Adipose tissue (tissue), 3 donors: ENCODE data around the gene ACACB. TPM values are rescaled to one million over a fixed set of nuclear protein-coding genes. Genes with fewer than 3 reads are reported as not detected.

ENCODE experiments used
- H3K27ac ChIP-seq: one replicate; pipeline ENCODE4 v1.5.1; 2013; ENCODE audit warnings: low read depth, low read length
- WGBS, 3 donors: extraction: QIAGEN DNeasy Blood & Tissue Kit; methylation state at CpG; one replicate each; pipeline ENCODE4 v1.1.7; 2013; 5-methylcytosine and 5-hydroxymethylcytosine counted together
- polyA plus RNA-seq, 3 donors: library from polyadenylated mRNA; stranded (reverse); fragments of 200-250 nt; gene quantifications; one replicate each; pipeline ENCODE4 v1.2.3, GENCODE V29; 2013
- donor health status: healthy with polysubstance abuse.
- donor health status: Bipolar disorder and iron deficiency.
- donor health status: healthy.

Gene ACACB
- polyA plus RNA-seq, 3 donors, result 61.3 to 539 (median 237) TPM

- WGBS, 3 donors, result 78 to 84% (median 84%) methylated on average over 12 to 13 of the region's 13 CpGs
- H3K27ac ChIP-seq, result no peak overlapping the region
Observed at GRCh38 chr12:109295764-109296425, 179.5 kb downstream of the ACACB start.

GRCh38 chr12:109296431-109296830 is 180.0 kb downstream of the ACACB start:
- 50 to 83% (median 70%) methylated on average over 3 of the region's 3 CpGs for WGBS, 3 donors
- no peak overlapping the region for H3K27ac ChIP-seq

- 87 to 94% (median 92%) methylated on average over 7 of the region's 7 CpGs for WGBS, 3 donors
- H3K27ac ChIP-seq, result no peak overlapping the region
Observed at GRCh38 chr12:109299849-109300248, 183.5 kb downstream of the ACACB start.

DNA sequence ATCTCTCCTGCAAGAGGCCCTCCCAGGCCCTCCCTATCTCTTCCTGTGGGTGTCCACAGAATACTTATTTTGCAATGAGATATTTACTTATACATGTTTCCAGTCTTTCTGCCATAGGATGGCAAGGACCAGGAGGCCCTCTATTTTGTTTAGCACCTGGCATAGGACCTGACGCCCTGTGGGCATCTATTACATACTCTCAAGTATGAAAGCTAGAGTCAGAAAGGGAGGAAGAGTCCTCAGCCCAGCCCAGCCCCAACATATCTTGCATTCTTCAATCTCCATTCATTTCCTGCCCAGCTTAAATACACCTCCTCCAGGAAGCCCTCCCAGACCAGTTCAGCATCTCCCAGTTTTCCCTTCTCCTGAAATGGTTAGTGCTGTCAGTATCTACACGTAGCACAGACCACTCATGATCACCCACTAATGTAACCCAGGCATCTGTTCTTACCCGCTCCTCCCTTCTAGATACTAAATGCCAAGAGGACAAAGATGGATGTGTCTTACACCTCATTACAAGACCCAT is 185.3 kb downstream of the ACACB start:
- WGBS, 3 donors, result 75 to 79% (median 77%) methylated on average over 3 of the region's 3 CpGs
- H3K27ac ChIP-seq, result no peak overlapping the region

DNA sequence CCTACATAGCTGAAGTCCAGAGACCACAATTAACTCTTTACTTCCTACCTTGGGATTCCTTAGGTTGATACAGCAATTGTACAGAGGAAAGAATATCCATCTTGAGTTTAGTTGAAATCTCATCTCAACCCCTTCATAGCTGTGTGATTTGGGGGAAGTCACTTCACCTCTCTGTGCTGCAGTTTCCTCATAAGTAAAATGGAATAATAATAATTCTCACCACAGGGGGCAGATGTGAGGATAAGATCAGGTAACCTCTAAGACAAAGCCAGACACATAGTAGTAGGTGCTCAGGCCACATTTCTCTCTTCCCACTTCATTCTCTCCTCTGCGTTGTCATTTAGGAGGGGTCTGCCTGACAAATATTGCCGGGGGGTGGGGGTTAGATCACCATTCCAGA is 186.0 kb downstream of the ACACB start:
- H3K27ac ChIP-seq, result no peak overlapping the region
- 38 to 80% (median 60%) methylated on average over 2 of the region's 2 CpGs for WGBS, 3 donors

GRCh38 chr12:109302770-109303169 is 186.4 kb downstream of the ACACB start:
- 59 to 86% (median 81%) methylated on average over 5 of the region's 5 CpGs for WGBS, 3 donors
- no peak overlapping the region for H3K27ac ChIP-seq

DNA sequence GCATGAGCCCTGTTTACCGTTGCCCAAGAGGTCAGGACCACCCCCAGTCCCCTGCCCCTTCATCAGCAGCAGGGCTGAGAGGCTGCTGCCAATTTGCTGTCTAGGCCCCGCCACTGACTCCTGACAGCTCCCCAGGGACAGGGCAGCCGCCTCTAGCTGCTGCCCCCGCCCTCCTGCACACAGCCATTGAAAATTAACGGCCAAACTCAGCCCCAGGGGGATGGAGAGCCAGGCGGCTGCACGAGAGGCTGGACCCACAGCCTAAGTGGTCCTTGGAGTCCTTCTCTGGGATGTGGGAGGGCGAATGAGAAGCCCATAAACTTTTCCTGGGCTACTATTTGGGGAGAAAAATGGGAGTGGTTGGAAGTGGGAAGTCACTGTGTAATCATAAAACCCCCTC is 188.1 kb downstream of the ACACB start:
- no peak overlapping the region for H3K27ac ChIP-seq
- WGBS, 3 donors, result 36 to 51% (median 43%) methylated on average over 8 of the region's 8 CpGs

DNA sequence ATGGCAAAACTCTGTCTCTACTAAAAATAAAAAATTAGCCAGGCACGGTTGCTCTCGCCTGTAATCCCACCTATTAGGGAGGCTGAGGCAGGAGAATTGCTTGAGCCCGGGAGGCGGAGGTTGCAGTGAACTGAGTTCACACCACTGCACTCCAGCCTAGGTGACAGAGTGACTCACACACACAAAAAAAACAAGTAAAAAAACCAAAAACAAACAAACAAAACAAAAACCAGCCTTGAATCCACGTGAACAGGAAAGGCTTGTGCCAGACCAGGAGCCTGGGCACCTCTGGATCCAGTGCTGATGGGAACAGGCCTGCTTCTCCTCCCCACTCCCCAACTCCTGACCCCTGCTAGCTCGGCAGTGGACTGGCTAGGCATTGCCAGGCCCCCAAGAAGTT is 189.2 kb downstream of the ACACB start:
- no peak overlapping the region for H3K27ac ChIP-seq
- 71 to 82% (median 79%) methylated on average over 6 of the region's 6 CpGs for WGBS, 3 donors

GRCh38 chr12:109307051-109307450 is 190.7 kb downstream of the ACACB start:
- WGBS, 3 donors, result 60 to 68% (median 66%) methylated on average over 9 of the region's 9 CpGs
- no peak overlapping the region for H3K27ac ChIP-seq

DNA sequence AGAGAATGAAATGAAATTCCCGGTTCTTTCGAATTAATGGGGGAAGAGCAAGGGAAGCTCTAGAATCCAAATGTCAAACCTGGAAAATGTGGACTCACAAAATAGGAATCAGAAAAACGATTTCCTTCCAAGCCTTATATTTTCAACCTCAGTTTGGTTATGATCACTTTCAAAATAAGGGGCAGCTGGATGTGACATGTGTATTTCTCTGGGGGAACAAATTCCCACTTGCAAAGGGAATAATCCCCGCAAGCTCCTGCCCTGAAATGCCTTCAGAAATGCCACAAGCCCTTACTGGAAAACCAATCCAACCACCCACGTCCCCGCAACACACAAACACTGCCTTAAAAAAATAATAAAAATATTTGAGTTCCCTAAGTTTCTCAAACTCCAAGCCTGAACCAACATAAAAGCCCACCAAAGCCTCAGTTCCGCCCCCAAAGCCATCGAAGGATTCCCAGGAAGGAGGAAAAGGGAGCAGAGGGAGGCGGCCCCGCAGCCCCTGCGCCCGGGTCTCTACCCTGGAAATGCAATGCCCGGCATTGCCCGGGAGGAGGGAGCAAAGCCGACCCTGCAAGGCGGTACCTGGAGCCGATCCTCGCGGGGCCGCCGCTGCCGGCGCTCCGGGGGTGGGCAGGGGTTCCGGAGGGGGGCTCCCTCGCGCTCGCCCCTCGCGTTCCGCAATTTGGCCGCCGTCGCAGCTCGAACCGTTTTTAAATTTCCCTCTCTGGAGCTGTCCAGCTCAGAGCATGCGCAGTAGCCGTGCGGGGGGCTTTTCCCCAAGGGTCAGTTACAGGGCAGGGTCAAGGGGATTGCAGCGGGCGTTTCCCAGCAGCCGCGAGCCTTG is 192.4 kb downstream of the ACACB start, which contains the start of gene FOXN4:
FOXN4 (minus strand) TSS at position 751 of the 847 bp plus-strand sequence. CDS start 963 bp downstream, outside the sequence.
- H3K27ac ChIP-seq, result no peak within 1 kb of the TSS
- 8% methylated on average over 43 of the region's 43 CpGs for WGBS, 3 donors

GRCh38 chr12:109309381-109310246 is 193.2 kb downstream of the ACACB start:
- 0 to 1% (median 1%) methylated on average over 38 to 96 of the region's 99 CpGs for WGBS, 3 donors
- H3K27ac ChIP-seq, result no peak overlapping the region

DNA sequence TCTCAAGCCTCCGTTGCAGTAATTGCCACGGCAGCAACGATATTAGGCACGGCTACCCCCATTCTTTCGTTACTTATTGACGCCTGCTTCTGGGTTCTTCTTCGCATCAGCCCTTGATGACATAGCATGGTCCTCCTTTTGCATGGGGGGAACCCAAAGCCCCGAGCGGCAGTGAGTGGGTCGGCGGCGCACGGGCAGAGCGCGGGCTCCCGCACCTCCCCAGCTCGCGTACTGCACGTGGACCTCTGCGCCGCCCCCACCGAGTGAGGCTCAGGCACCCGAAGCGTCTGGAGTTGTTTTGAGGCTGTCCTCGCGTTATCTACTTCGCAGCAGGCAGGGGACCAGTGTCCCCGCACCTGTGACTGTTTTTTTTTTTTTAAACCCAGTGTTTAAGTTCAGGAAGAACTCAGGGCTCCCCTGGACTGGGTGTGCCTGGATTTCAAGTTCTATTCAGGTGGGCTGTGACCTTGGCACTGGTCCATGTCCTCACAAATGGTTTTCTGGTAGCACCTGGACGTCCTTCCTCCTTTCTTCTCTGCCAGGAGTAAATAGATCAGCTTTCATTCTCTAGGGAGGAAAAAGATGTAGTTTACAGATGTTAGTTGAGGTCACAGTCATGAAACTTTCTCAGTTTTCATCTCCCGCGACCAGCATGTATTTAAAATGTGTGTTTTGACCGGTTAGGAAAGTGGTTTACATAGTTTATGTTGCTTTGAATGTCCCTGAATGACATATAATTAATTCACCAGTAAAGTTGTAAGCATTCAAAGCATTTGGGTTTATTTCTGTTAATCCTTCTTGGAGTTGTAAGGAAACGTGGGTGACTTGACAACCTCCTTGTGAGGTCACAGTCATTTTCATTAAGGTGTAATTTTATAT is 194.1 kb downstream of the ACACB start:
- no peak overlapping the region for H3K27ac ChIP-seq
- 6 to 8% (median 8%) methylated on average over 33 of the region's 33 CpGs for WGBS, 3 donors

Other genes starting within 250 kb of the ACACB start
- gene DAO, start 236.5 kb upstream of the ACACB start, polyA plus RNA-seq, result not detected
- gene SVOP, start 95.5 kb upstream of the ACACB start, polyA plus RNA-seq, result under 1 TPM in 1 of 3 donors, not detected in 2; 0.38 TPM
- gene USP30, start 64.0 kb upstream of the ACACB start, polyA plus RNA-seq, result 10 to 100 TPM in 1 of 3 donors, 1 to 10 TPM in 2; 4.5 to 14.8 (median 8.1) TPM
- 10 to 100 TPM; 12.7 to 23.8 (median 15.4) TPM for gene ALKBH2, start 23.1 kb upstream of the ACACB start, polyA plus RNA-seq
- gene UNG, start 19.0 kb upstream of the ACACB start, polyA plus RNA-seq, result 10 to 100 TPM; 12.0 to 28.6 (median 25.7) TPM
- gene FOXN4, start 192.7 kb downstream of the ACACB start, polyA plus RNA-seq, result under 1 TPM in 1 of 3 donors, not detected in 2; 0.04 TPM
- gene MYO1H, start 231.3 kb downstream of the ACACB start, polyA plus RNA-seq, result under 1 TPM in 1 of 3 donors, not detected in 2; 0.40 TPM